CD14-positive monocyte (primary cell): ENCODE measurements around the gene SCCPDH. TPM values are rescaled to one million over a fixed set of nuclear protein-coding genes. Genes with fewer than 3 reads are reported as not detected.

Experiments used
- DNase-seq, 3 donors: peaks; one replicate each; pipeline ENCODE4 v3.0.0-alpha.2; 2011 to 2022
- H2AFZ ChIP-seq: 2 replicates; pipeline ENCODE4 v1.6.0; 2012; ENCODE audit warnings: mild to moderate bottlenecking, low read depth, low read length, inconsistent platforms; ENCODE audit not compliant: insufficient read depth, poor library complexity, severe bottlenecking
- H3K27ac ChIP-seq, 2 donors: 1 replicate in 1 of 2; 2 replicates in 1 of 2; pipeline ENCODE4 v1.5.1; 2012 to 2013; ENCODE audit warnings: low read length in 2 of 2, control low read depth in 1 of 2, inconsistent platforms in 1 of 2, low read depth in 1 of 2, mild to moderate bottlenecking in 1 of 2
- H3K27me3 ChIP-seq, 2 donors: one replicate each; pipeline versions ENCODE4 v1.6.0 to v1.6.1; 2011 to 2013; ENCODE audit warnings: low read length in 2 of 2; ENCODE audit not compliant: control insufficient read depth in 2 of 2, insufficient read depth in 2 of 2
- H3K36me3 ChIP-seq, 2 donors: replicated peaks in 1 of 2; 1 replicate in 1 of 2; 2 replicates in 1 of 2; pipeline versions ENCODE4 v1.5.1 to v1.6.1; 2012 to 2013; ENCODE audit warnings: low read length in 2 of 2, control low read depth in 1 of 2, inconsistent platforms in 1 of 2, mild to moderate bottlenecking in 1 of 2; ENCODE audit not compliant: insufficient read depth in 2 of 2, control insufficient read depth in 1 of 2
- H3K4me1 ChIP-seq, 2 donors: 1 replicate in 1 of 2; 2 replicates in 1 of 2; pipeline versions ENCODE4 v1.5.1 to v1.6.1; 2012 to 2013; ENCODE audit warnings: low read length in 2 of 2, control low read depth in 1 of 2, inconsistent platforms in 1 of 2, mild to moderate bottlenecking in 1 of 2, moderate library complexity in 1 of 2; ENCODE audit not compliant: insufficient read depth in 2 of 2, control insufficient read depth in 1 of 2
- H3K4me2 ChIP-seq: replicated peaks from 2 replicates; pipeline ENCODE3; 2012; ENCODE audit warnings: low read length, moderate library complexity, mild to moderate bottlenecking; ENCODE audit not compliant: poor library complexity, severe bottlenecking; ENCODE audit errors: extremely low read depth
- H3K4me3 ChIP-seq, 3 experiments: fragments of 200-600 bp in 1 of 3; sonication (generic) in 1 of 3; replicated peaks in 1 of 3; 1 replicate in 2 of 3; 2 replicates in 1 of 3; pipeline ENCODE4 v1.5.1; 2011 to 2013; ENCODE audit warnings: low read length in 3 of 3, mild to moderate bottlenecking in 3 of 3, control low read depth in 2 of 3, low read depth in 2 of 3, inconsistent platforms in 1 of 3, moderate library complexity in 1 of 3
- H3K79me2 ChIP-seq: 2 replicates; pipeline ENCODE4 v1.6.0; 2012; ENCODE audit warnings: mild to moderate bottlenecking, control low read depth, inconsistent platforms, low read length, moderate library complexity; ENCODE audit not compliant: insufficient read depth
- H3K9ac ChIP-seq: 2 replicates; pipeline ENCODE4 v1.6.0; 2017; ENCODE audit warnings: low read length, mild to moderate bottlenecking; ENCODE audit not compliant: insufficient read depth, poor library complexity, severe bottlenecking
- H3K9me3 ChIP-seq, 2 donors: replicated peaks in 1 of 2; 1 replicate in 1 of 2; 2 replicates in 1 of 2; pipeline versions ENCODE4 v1.5.1 to v1.6.1; 2012 to 2013; ENCODE audit warnings: low read length in 2 of 2, control low read depth in 1 of 2; ENCODE audit not compliant: control insufficient read depth in 1 of 2, insufficient read depth in 1 of 2
- H4K20me1 ChIP-seq: 2 replicates; pipeline ENCODE4 v1.6.0; 2012; ENCODE audit warnings: mild to moderate bottlenecking, low read length, control low read depth, moderate library complexity; ENCODE audit not compliant: insufficient read depth
- H3K27ac Mint-ChIP-seq, 7 donors: one replicate each; pipeline ENCODE4 v1.8.0; 2020; ENCODE audit warnings: mild to moderate bottlenecking in 7 of 7, mixed read lengths in 7 of 7, moderate library complexity in 6 of 7, inconsistent platforms in 2 of 7
- H3K27me3 Mint-ChIP-seq, 3 donors: one replicate each; pipeline ENCODE4 v1.8.0; 2021 to 2022; ENCODE audit warnings: low read depth in 3 of 3, mild to moderate bottlenecking in 3 of 3, mixed read lengths in 3 of 3, moderate library complexity in 3 of 3, inconsistent platforms in 1 of 3
- H3K36me3 Mint-ChIP-seq, 2 donors: one replicate each; pipeline ENCODE4 v1.8.0; 2020; ENCODE audit warnings: mixed read lengths in 2 of 2, inconsistent platforms in 1 of 2, mild to moderate bottlenecking in 1 of 2
- H3K4me1 Mint-ChIP-seq: one replicate; pipeline ENCODE4 v1.8.0; 2020; ENCODE audit warnings: mild to moderate bottlenecking, mixed read lengths
- H3K4me3 Mint-ChIP-seq, 2 donors: one replicate each; pipeline ENCODE4 v1.8.0; 2020; ENCODE audit warnings: mild to moderate bottlenecking in 2 of 2, mixed read lengths in 2 of 2, moderate library complexity in 1 of 2
- H3K9me3 Mint-ChIP-seq, 7 donors: one replicate each; pipeline ENCODE4 v1.8.0; 2020 to 2022; ENCODE audit warnings: mixed read lengths in 7 of 7, mild to moderate bottlenecking in 6 of 7, moderate library complexity in 6 of 7, inconsistent platforms in 2 of 7
- WGBS: methylation state at CpG from one replicate; pipeline ENCODE4 v1.1.5; 2013; ENCODE audit warnings: missing lambda C conversion rate; ENCODE audit not compliant: insufficient coverage; 5-methylcytosine and 5-hydroxymethylcytosine counted together
- intact Hi-C, 2 donors: fragments of 100-400 bp; cut with micrococcal nuclease; formaldehyde crosslinking; loops; one replicate each; pipeline versions ENCODE4 v1.15.0 to v1.15.1; 2023
- polyA plus RNA-seq, 3 donors: library from polyadenylated mRNA; depleted of rRNA in 1 of 3; unstranded in 2 of 3; stranded (reverse) in 1 of 3; fragments of 300-500 nt in 2 of 3; fragments of >200 nt in 1 of 3; fragmentation: Illumina TruSeq in 2 of 3; gene quantifications; 1 replicate in 2 of 3; 2 replicates in 1 of 3; pipeline ENCODE4 v1.2.3, GENCODE V29; 2012 to 2021
- TF ChIP-seq, protein P1 (sequence below): fragments of 200-600 bp; IDR thresholded peaks from one replicate; pipeline ENCODE4 v1.8.0; 2022; ENCODE audit warnings: antibody characterized with exemption, mild to moderate bottlenecking

Gene SCCPDH
- polyA plus RNA-seq, 3 donors = 7.3 to 25.3 (median 22.7) TPM

DNA sequence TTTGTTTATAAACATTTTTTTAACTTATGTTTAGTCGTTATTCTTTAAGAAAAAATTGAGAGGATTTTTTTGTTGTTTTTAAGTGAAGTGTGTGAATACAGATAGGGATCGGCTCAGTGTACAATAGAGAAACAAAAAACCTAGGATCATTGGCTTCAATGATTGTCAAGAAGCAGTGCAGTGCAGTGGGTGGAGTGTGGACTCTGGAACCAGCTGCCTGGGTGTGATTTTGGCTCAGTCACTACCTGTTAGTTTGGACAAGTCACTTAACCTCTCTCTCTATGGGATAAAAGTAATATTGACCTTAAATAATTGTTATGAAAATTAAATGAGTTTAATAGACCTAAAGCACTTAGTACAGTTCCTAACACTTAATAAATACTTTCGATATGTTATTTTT, 41.3 kb downstream of the SCCPDH start:
- H3K4me1 ChIP-seq = peaks cover under 1% of the 10 kb centered on the region in 2 donors

DNA sequence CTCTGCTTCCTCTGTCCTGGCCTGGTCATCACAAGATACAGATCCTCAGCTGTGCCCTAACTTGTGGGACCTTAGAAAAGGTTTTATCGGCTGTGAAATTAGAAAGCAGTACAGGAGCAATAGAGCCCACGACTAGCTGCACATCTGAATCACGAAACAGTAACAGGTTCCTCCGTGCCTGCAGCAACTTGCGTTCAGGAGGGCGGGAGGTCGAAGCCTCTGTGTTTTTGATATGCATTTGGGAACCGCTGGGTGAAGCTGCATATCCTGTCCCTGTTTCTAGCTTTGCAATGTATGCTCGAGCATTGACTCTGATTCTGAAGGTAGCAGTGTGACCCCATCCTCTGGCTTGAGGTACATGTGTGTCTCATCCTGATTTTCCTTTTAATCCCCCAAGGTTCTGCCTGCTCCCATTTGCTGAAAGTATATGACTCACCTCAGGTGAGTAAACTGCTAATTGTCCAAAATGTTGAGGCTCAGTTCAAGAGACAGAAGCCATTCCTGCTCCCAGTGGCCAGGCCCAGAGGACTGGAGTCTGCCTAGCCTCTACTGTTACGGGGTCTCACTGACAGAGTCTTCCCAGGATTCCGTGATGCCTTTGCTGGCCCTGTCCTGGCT, 44.3 kb downstream of the SCCPDH start:
- Histone ChIP-seq H2AFZ (no peak overlapping the region), H3K9ac (no peak overlapping the region), H4K20me1 (no peaks in the 10 kb centered on the region), H3K79me2 (no peaks in the 10 kb centered on the region), H3K27me3 (no peaks in the 10 kb centered on the region), H3K27ac (no peak overlapping the region), H3K4me2 (no peak overlapping the region), H3K4me3 (no peak overlapping the region), H3K4me1 (no peaks in the 10 kb centered on the region), H3K36me3 (peaks cover 66 to 98% of the 10 kb centered on the region in 2 donors), H3K9me3 (no peaks in the 10 kb centered on the region)
- intact Hi-C loops = no loop called here
- TF ChIP-seq, protein P1, sequence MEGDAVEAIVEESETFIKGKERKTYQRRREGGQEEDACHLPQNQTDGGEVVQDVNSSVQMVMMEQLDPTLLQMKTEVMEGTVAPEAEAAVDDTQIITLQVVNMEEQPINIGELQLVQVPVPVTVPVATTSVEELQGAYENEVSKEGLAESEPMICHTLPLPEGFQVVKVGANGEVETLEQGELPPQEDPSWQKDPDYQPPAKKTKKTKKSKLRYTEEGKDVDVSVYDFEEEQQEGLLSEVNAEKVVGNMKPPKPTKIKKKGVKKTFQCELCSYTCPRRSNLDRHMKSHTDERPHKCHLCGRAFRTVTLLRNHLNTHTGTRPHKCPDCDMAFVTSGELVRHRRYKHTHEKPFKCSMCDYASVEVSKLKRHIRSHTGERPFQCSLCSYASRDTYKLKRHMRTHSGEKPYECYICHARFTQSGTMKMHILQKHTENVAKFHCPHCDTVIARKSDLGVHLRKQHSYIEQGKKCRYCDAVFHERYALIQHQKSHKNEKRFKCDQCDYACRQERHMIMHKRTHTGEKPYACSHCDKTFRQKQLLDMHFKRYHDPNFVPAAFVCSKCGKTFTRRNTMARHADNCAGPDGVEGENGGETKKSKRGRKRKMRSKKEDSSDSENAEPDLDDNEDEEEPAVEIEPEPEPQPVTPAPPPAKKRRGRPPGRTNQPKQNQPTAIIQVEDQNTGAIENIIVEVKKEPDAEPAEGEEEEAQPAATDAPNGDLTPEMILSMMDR = no peak
- Mint-ChIP-seq H3K27me3 (no peaks in the 10 kb centered on the region), H3K4me3 (no peak overlapping the region), H3K36me3 (peaks cover 76 to 87% of the 10 kb centered on the region in 2 donors), H3K27ac (peak overlapping the region in 2 of 7 donors; percentile 5 to 48), H3K4me1 (no peaks in the 10 kb centered on the region), H3K9me3 (peaks cover 0 to 6% (median 0%) of the 10 kb centered on the region in 7 donors)
- no peak for DNase-seq
- WGBS = 92% methylated on average over 11 of the region's 11 CpGs

More for the DNA sequence above, 41.3 kb downstream of the SCCPDH start:
- Mint-ChIP-seq H3K27ac (no peak overlapping the region), H3K27me3 (no peaks in the 10 kb centered on the region), H3K9me3 (peaks cover 0 to 2% (median 0%) of the 10 kb centered on the region in 7 donors), H3K36me3 (peaks cover 75 to 90% of the 10 kb centered on the region in 2 donors), H3K4me1 (peaks cover 4% of the 10 kb centered on the region), H3K4me3 (no peak overlapping the region)
- Histone ChIP-seq H4K20me1 (no peaks in the 10 kb centered on the region), H3K4me2 (no peak overlapping the region), H3K9ac (no peak overlapping the region), H3K36me3 (peaks cover 83 to 99% of the 10 kb centered on the region in 2 donors), H3K4me3 (no peak overlapping the region), H3K79me2 (no peaks in the 10 kb centered on the region), H3K27ac (no peak overlapping the region), H3K9me3 (no peaks in the 10 kb centered on the region), H2AFZ (no peak overlapping the region), H3K27me3 (no peaks in the 10 kb centered on the region)
- 100% methylated on average over 2 of the region's 3 CpGs for WGBS
- TF ChIP-seq, protein P1 = no peak
- no peak for DNase-seq
- intact Hi-C loops = no loop called here
